Measurements from ENCODE around the gene ZNF544.
"Not testable (repeated sequence)": the region's sequence is repeated elsewhere in the genome, so short reads cannot be mapped to it uniquely, and the experiment has no call there.

The ZNF544 gene

GRCh38 chr19:58252102-58252685 lies 23.5 kb downstream of the ZNF544 start:
- DNase-seq (ENCODE audit: low read depth), result no peak

- not testable (repeated sequence) for DNase-seq (ENCODE audit: low read depth)
Observed at GRCh38 chr19:58258259-58258658, 29.5 kb downstream of the ZNF544 start.

DNA sequence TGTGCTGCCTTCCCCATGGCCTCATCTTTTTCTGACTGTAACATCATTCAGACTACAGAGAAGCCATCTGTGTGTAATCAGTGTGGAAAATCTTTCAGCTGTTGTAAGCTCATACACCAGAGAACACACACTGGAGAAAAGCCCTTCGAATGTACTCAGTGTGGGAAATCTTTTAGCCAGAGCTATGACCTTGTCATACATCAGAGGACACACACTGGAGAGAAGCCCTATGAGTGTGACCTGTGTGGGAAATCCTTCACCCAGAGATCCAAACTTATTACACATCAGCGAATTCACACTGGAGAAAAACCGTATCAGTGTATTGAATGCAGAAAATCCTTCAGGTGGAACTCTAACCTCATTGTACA lies 32.9 kb downstream of the ZNF544 start:
- no peak for DNase-seq (ENCODE audit: low read depth)

DNA sequence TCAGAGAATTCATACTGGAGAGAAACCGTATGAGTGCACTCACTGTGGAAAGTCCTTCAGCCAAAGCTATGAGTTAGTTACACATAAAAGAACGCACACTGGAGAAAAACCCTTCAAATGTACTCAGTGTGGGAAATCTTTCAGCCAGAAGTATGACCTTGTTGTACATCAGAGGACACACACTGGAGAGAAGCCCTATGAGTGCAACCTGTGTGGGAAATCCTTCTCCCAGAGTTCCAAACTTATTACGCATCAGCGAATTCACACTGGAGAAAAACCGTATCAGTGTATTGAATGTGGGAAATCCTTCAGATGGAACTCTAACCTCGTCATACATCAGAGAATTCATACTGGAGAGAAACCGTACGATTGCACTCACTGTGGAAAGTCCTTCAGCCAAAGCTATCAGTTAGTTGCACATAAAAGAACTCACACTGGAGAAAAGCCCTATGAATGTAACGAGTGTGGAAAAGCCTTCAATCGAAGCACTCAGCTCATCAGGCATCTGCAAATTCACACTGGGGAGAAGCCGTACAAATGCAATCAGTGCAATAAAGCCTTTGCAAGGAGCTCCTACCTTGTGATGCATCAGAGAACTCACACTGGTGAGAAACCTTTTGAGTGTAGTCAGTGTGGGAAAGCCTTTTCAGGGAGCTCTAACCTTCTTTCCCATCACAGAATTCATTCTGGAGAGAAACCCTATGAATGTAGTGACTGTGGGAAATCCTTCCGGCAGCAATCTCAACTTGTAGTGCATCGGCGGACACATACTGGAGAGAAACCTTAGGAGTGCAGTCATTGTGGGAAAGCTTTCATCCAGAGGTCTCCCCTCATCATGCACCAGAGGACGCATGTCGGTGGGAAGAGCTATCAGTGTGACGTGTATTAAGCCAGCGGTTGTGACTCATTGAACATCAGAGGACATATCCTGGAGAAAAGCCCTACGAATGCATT lies 33.5 kb downstream of the ZNF544 start:
- no peak for DNase-seq (ENCODE audit: low read depth)

DNA sequence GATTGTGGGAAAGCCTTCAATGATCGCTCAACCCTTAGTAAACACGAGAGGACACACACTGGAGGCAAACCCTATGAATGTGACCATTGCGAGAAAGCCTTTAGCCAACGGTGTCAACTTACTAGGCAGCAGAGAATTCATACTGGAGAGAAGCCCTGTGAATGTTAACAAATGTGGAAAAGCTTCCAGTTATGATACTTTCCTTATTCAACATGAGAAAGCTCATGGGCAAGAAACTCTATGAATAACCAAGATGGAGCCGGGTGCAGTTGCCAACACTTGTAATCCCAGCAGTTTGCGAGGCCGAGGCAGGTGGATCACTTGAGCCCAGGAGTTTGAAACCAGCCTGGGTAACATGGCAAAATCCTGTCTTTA lies 34.2 kb downstream of the ZNF544 start:
- DNase-seq (ENCODE audit: low read depth), result no peak

DNA sequence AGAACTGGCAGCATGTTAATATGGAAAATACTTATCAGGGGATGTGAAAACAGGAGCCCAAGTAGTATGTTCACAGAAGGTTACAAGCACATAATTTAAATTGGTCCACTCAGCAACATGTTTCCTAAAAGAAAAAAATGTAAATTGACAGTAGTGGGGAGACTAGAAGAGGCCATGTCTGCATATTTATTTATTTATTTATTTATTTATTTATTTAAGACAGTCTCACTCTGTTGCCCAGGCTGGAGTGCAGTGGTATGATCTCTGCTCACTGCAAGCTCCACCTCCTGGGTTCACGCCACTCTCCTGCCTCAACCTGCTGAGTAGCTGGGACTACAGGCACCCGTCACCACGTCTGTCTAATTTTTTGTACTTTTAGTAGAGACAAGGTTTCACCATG lies 36.4 kb downstream of the ZNF544 start:
- no peak for DNase-seq (ENCODE audit: low read depth)

DNA sequence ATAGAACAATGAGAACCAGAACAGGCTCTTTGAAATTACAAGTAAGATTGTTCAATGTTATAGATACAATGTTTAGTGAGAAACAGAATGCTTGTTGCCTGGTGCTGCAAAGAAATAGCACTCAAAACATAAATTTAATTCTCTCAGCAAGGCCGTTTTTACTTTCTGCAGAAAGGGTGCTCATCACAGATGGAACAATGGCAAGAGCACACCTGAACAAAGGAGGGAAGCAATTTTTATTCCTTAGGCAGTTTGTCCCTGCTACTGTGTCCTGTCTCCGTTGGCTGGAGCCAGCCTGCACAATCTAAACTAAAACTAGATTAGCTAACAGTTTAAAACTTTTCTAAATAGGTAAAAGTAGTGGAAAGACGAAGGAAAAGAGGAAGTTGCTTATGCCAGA lies 39.6 kb downstream of the ZNF544 start:
- no peak for DNase-seq (ENCODE audit: low read depth)

GRCh38 chr19:58274771-58275201 lies 46.1 kb downstream of the ZNF544 start:
- DNase-seq (ENCODE audit: low read depth), result no peak

- no peak for DNase-seq (ENCODE audit: low read depth)
Observed at GRCh38 chr19:58275564-58275963, 46.9 kb downstream of the ZNF544 start.

GRCh38 chr19:58277197-58277596 lies 48.5 kb downstream of the ZNF544 start:
- DNase-seq (ENCODE audit: low read depth), result no peak

GRCh38 chr19:58277748-58278540 lies 49.2 kb downstream of the ZNF544 start:
- no peak for DNase-seq (ENCODE audit: low read depth)

DNA sequence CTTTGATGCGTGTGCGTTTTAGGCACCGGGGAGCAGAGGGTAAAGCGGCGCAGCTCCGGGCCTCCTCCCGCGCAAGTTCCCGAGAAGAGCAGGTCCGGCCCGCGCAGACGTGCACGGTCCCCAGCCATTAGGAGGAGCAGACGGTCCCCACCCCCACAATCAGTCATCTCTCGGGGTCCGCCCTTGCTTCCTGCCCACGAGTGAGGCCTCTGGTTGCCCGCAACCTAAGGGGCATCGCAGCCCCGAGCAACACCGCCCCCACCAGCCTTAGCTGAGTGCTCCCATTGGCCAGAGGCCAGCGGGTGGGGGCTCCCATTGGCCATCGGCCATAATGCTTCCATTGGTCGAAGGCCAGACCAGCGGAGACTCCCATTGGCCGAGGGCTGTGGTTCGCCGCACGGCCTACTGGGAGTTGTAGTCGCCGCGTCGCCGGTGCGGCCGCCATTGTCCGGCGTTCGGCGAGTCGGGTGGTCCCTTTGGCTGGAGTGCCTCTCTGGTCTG lies 49.9 kb downstream of the ZNF544 start, which contains the start of gene ZNF8:
Gene ZNF8 (plus strand): TSS at position 415 of the 501 bp plus-strand sequence. CDS start 127 bp downstream, outside the sequence.
- peak; percentile 90 for DNase-seq (ENCODE audit: low read depth)

DNA sequence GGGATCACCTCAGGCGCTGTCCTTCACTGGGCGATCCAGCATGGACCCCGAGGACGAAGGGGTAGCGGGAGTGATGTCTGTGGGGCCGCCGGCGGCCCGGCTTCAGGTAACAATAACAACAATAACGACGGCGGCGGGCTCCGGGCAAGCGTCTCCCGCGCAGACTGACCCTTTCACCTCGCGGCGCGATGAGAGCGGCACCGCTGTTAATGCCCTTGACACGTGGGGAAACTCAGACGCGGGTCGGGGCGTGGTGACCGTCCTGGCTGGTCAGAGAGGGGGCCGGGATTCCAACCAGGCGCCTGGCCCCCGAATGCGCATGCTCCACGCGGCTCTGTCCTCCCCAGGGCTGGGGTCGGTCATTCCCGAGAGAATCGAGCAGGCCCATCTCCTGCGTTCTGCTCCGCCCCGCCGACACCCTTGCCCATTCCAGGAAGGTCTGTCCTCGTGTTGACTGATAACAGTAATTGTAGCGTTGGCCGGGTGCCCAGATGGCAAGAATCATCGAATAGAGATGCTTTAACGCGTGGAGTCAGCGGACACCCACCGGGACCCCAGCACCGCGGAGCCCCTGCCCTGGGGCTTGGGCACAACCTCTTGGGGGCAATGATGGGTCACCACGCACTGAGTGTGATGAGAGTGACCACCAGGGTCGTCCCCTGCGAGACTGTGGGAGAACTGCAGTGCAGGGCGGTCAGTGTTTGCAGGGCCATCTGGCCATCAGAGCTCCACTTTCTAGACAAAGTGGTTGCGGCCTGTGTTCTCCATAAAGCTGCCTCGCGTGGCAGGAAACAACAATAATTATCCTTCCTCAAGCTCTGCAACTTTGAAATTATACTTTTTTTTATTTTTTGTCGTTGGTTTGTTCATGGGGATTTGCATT lies 50.6 kb downstream of the ZNF544 start:
- peak; percentile 32 for DNase-seq (ENCODE audit: low read depth)

DNA sequence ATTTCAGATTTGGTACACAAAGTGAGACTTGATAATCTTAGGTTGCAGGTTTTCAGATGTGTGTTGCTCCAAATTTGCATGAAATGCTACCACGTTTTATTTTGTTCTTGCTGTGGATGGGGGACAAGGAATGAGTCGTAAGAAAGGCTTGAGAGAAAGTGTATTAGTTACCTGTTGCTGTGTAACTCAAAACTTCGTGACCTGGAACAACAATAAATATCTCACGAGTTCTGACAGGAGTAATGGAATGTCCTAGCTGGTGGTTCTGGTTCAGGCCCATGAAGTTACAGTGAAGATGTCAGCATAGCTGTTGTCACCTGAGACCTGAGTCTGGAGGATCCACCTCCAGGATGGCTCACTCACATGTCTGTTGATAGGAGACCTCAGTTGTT lies 51.2 kb downstream of the ZNF544 start:
- no peak for DNase-seq (ENCODE audit: low read depth)

DNA sequence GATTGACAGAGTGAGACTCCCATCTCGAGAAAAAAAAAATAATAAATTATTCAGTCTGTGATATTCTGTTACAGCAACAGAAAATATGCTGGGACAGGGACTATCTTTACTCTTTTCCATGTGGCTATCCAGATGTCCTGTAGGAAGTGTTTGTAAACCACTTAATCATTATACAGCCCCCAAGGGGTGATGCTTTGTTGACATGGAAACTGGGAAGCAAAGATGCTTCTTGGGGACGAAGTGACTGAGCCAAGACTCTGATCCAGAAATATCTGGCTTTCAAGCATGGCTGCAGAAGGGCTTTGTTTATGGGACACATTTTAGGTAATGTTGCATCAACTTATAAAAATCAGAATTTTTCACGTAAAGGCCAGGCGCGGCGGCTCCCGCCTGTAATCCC lies 55.5 kb downstream of the ZNF544 start:
- DNase-seq (ENCODE audit: low read depth), result no peak

DNA sequence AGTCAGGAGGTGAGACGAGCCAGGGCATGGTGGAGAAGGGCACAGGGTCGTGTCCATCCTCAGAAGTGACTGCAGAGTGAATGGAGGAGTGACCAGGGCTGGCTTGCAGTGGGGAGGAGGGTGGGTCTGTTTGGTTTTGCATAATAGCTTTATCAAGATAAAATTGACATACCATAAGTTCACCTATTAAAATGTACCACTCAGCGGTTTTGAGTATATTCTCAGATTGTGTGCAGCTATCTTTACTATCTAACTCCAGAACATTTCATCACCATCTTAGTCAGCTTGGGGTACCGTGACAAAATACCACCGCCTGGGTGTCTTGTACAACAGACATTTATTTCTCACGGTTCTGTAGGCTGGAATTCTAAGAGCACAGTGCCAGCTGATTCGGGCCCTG lies 63.2 kb downstream of the ZNF544 start:
- no peak for DNase-seq (ENCODE audit: low read depth)

GRCh38 chr19:58294743-58295374 lies 66.1 kb downstream of the ZNF544 start:
- no peak for DNase-seq (ENCODE audit: low read depth)

DNA sequence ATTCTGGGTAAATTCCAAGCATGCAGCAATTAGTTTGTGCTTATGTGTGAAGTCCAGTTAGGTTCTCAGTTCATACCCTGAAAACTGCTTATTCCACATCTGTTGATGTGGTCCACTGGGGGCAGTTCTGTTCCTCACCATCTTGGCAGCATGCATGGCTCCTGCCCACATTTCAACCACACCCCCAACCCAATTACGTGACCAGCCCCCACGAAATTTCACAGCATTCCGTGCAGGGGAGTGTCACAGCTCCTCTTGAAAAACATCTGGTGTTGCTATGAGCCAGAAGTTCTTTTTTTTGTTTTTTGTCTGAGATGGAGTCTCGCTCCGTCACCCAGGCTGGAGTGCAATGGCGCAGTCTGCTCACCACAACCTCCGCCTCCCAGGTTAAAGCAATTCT lies 67.4 kb downstream of the ZNF544 start:
- DNase-seq (ENCODE audit: low read depth), result no peak

GRCh38 chr19:58300620-58301019 lies 71.9 kb downstream of the ZNF544 start:
- no peak for DNase-seq (ENCODE audit: low read depth)

DNA sequence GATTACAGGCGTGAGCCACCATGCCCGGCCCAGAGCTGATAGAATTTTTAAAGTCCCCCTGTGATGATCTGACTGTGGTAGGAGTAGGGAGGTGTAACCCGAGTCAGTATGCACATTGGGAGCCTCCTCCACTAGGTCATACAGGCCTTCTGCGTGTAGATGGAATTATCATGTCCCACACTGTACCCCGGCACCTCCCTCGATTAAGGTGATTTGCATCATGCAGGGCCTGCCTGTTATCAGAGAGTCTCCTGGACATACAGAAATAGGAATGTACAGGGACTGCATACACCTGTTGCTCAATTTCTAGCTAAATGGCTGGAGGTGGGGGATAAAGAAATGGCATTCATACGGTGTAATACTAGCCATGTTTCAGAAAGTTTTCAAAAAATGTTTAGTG lies 75.5 kb downstream of the ZNF544 start:
- no peak for DNase-seq (ENCODE audit: low read depth)

DNA sequence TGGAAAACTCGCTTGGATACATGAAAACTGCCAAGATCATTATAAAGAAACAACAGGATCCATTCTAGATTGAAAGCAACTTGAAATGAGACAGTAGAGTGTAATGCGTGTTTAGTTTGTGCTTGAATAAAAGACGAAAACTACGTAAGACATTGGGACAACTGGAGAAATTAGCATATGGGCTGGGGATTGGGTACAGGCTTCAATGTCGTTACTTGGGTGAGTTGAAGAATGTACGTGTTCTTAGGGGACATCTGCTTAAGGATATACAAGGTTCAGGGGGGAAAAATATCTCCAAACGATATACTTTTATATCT lies 76.0 kb downstream of the ZNF544 start:
- DNase-seq (ENCODE audit: low read depth), result no peak

Measured in non-pigmented ciliary epithelial cell (primary cell).